ENCODE results near the gene SMTNL2. TPM values are rescaled to one million over a fixed set of nuclear protein-coding genes. Genes with fewer than 3 reads are reported as not detected.

SMTNL2 gene
- polyA plus RNA-seq, 1 of the 3 experiments (the other 2 are of a cell fraction): not detected

- no peaks in the 10 kb centered on the region for H3K79me2 ChIP-seq (ENCODE audit: insufficient read depth)
- H3K4me1 ChIP-seq (ENCODE audit: control insufficient read depth in 1 of 2, insufficient read depth in 2 of 2, low read depth in 1 of 2, low read length in 1 of 2): peaks cover 0 to 9% of the 10 kb centered on the region in 2 experiments; a peak in 1 of 4 replicates
- no peak for DNase-seq
- H3K27me3 ChIP-seq (ENCODE audit: insufficient read depth): peaks cover 22% of the 10 kb centered on the region; the same call in 1 of the 2 replicates
- no peak overlapping the region for H3K9ac ChIP-seq
- no peaks in the 10 kb centered on the region for H4K20me1 ChIP-seq (ENCODE audit: insufficient read depth)
- no peaks in the 10 kb centered on the region for H3K9me2 ChIP-seq
- no peaks in the 10 kb centered on the region for H3K36me3 ChIP-seq (replicated peaks in 1 of 2; ENCODE audit: control insufficient read depth in 1 of 2, insufficient read depth in 2 of 2, low read length in 1 of 2)
- CTCF ChIA-PET: interaction anchor here (1.5 to 5.1 kb wide), 3 partner anchors 8 to 41 kb away, joined by 6 to 59 read pairs (median 7); no protein-coding TSS in a partner anchor
- TF ChIP-seq EP300 (IDR thresholded peaks at IDR 0.05; ENCODE audit: borderline replicate concordance in 1 of 2, low read depth in 1 of 2, low read length in 1 of 2) (no peak), TEAD4 (IDR thresholded peaks at IDR 0.05; ENCODE audit: borderline replicate concordance, insufficient read depth) (no peak), ELF1 (IDR thresholded peaks at IDR 0.05) (no peak), NFIC (IDR thresholded peaks at IDR 0.05; ENCODE audit: borderline replicate concordance) (no peak), CHD2 (IDR thresholded peaks at IDR 0.05; ENCODE audit: low read length, partially characterized antibody) (no peak), IRF3 (IDR thresholded peaks at IDR 0.05; ENCODE audit: low read depth, low read length) (no peak), RAD21 (IDR thresholded peaks at IDR 0.05; ENCODE audit: low read length) (no peak), CTCF (IDR thresholded peaks at IDR 0.05) (no peak)
- POLR2A ChIA-PET: no interaction called here
- 61% methylated on average over 9 of the region's 9 CpGs for WGBS (ENCODE audit: low lambda C conversion rate)
- no peak overlapping the region for H3K4me3 ChIP-seq (ENCODE audit: low read depth in 2 of 2, low read length in 1 of 2)
- H3K27ac ChIP-seq (ENCODE audit: low read depth in 2 of 2, low read length in 1 of 2): no peak overlapping the region
- no peaks in the 10 kb centered on the region for H3K9me3 ChIP-seq
- no peak overlapping the region for H3K4me2 ChIP-seq
- H3F3A ChIP-seq (replicated peaks; ENCODE audit: insufficient read depth): no peaks in the 10 kb centered on the region
- no peak overlapping the region for H2AFZ ChIP-seq (ENCODE audit: low read depth)
Observed at GRCh38 chr17:4607773-4608187, 23.5 kb downstream of the SMTNL2 start.

- H3K4me1 ChIP-seq (ENCODE audit: control insufficient read depth in 1 of 2, insufficient read depth in 2 of 2, low read depth in 1 of 2, low read length in 1 of 2): peaks cover 0 to under 1% of the 10 kb centered on the region in 2 experiments; a peak in 1 of 4 replicates
- POLR2A ChIA-PET: interaction anchor here (0.6 kb wide), 1 partner anchor 14 kb away, joined by 3 read pairs; no protein-coding TSS in a partner anchor
- CTCF ChIA-PET: interaction anchor here (1.1 to 5.1 kb wide), 5 partner anchors 8 to 42 kb away, joined by 3 to 59 read pairs (median 8); partner anchors contain the start of gene SMTNL2
Observed at GRCh38 chr17:4609761-4610160, 25.4 kb downstream of the SMTNL2 start.

More at GRCh38 chr17:4609761-4610160, 25.4 kb downstream of the SMTNL2 start:
- no peak overlapping the region for H2AFZ ChIP-seq (ENCODE audit: low read depth)
- no peaks in the 10 kb centered on the region for H3K36me3 ChIP-seq (replicated peaks in 1 of 2; ENCODE audit: control insufficient read depth in 1 of 2, insufficient read depth in 2 of 2, low read length in 1 of 2)
- no peak overlapping the region for H3K9ac ChIP-seq
- 80% methylated on average over 7 of the region's 7 CpGs for WGBS (ENCODE audit: low lambda C conversion rate)
- no peaks in the 10 kb centered on the region for H3K79me2 ChIP-seq (ENCODE audit: insufficient read depth)
- no peak for DNase-seq
- H4K20me1 ChIP-seq (ENCODE audit: insufficient read depth): no peaks in the 10 kb centered on the region
- TF ChIP-seq NRF1 (IDR thresholded peaks at IDR 0.05; ENCODE audit: low read depth, low read length): no peak
- TF ChIP-seq TAF1 (IDR thresholded peaks at IDR 0.05; ENCODE audit: borderline replicate concordance, low read depth, low read length): no peak
- TF ChIP-seq ELF1 (IDR thresholded peaks at IDR 0.05): no peak
- no peak for TF ChIP-seq RXRA (IDR thresholded peaks at IDR 0.05; ENCODE audit: borderline replicate concordance, low read depth)
- no peaks in the 10 kb centered on the region for H3K9me3 ChIP-seq
- no peaks in the 10 kb centered on the region for H3K9me2 ChIP-seq
- no peak overlapping the region for H3K4me2 ChIP-seq
- H3K4me3 ChIP-seq (ENCODE audit: low read depth in 2 of 2, low read length in 1 of 2): no peak overlapping the region
- no peak overlapping the region for H3K27ac ChIP-seq (ENCODE audit: low read depth in 2 of 2, low read length in 1 of 2)
- no peaks in the 10 kb centered on the region for H3F3A ChIP-seq (replicated peaks; ENCODE audit: insufficient read depth)
- H3K27me3 ChIP-seq (ENCODE audit: insufficient read depth): peaks cover 22% of the 10 kb centered on the region; the same call in 1 of the 2 replicates

All from SK-N-SH (cell line).